HG02678 (cell line): ENCODE results near the gene ACOX3.
"Not testable (repeated sequence)": the region's sequence is repeated elsewhere in the genome, so short reads cannot be mapped to it uniquely, and the experiment has no call there.

Experiments used
- ATAC-seq: cut with Tn5 transposase; IDR thresholded peaks from one replicate; pipeline ENCODE4 v1.9.1; 2021; ENCODE audit warnings: mild to moderate bottlenecking, moderate library complexity; ENCODE audit not compliant: unreplicated experiment

Gene ACOX3

GRCh38 chr4:8343262-8343966, 97.1 kb downstream of the ACOX3 start:
- ATAC-seq: no peak

- no peak for ATAC-seq
Measured at GRCh38 chr4:8342651-8343261, 97.8 kb downstream of the ACOX3 start.

GRCh38 chr4:8341691-8342090, 98.8 kb downstream of the ACOX3 start:
- no peak for ATAC-seq

- ATAC-seq: not testable (repeated sequence)
Measured at GRCh38 chr4:8341281-8341680, 99.2 kb downstream of the ACOX3 start.

- ATAC-seq: no peak
Measured at GRCh38 chr4:8340781-8341241, 99.7 kb downstream of the ACOX3 start.

- no peak for ATAC-seq
Measured at GRCh38 chr4:8338351-8338961, 102.1 kb downstream of the ACOX3 start.

- ATAC-seq: no peak
Measured at GRCh38 chr4:8336412-8337075, 104.0 kb downstream of the ACOX3 start.

- ATAC-seq: no peak
Measured at GRCh38 chr4:8335848-8336247, 104.7 kb downstream of the ACOX3 start.

- no peak for ATAC-seq
Measured at GRCh38 chr4:8334786-8335460, 105.6 kb downstream of the ACOX3 start.

- no peak for ATAC-seq
Measured at GRCh38 chr4:8333726-8334460, 106.6 kb downstream of the ACOX3 start.

GRCh38 chr4:8332891-8333331, 107.6 kb downstream of the ACOX3 start:
- ATAC-seq: no peak

- ATAC-seq: no peak
Measured at GRCh38 chr4:8332038-8332857, 108.3 kb downstream of the ACOX3 start.

- no peak for ATAC-seq
Measured at GRCh38 chr4:8331575-8331955, 109.0 kb downstream of the ACOX3 start.

GRCh38 chr4:8330821-8331574, 109.5 kb downstream of the ACOX3 start:
- ATAC-seq: no peak

GRCh38 chr4:8329859-8330761, 110.4 kb downstream of the ACOX3 start:
- ATAC-seq: no peak

- ATAC-seq: no peak
Measured at GRCh38 chr4:8329560-8329858, 111.0 kb downstream of the ACOX3 start.

- ATAC-seq: no peak
Measured at GRCh38 chr4:8328866-8329559, 111.5 kb downstream of the ACOX3 start.
